ENCODE results near the gene SAMD8. TPM values are rescaled to one million over a fixed set of nuclear protein-coding genes. Genes with fewer than 3 reads are reported as not detected.
A peak's percentile ranks its signal among the peaks of the same experiment; 100 is the strongest.
"Not testable (repeated sequence)": the region's sequence is repeated elsewhere in the genome, so short reads cannot be mapped to it uniquely, and the experiment has no call there.

Gene SAMD8
- total and polyA plus RNA-seq, 3 donors from 2014 or later = 45.0 to 66.3 (median 55.3) TPM

GRCh38 chr10:75189266-75190096, 78.0 kb downstream of the SAMD8 start:
- Histone ChIP-seq H3K36me3 (ENCODE audit: low read depth, missing control alignments) (no peaks in the 10 kb centered on the region), H3K4me1 (no peaks in the 10 kb centered on the region), H3K27ac (no peak overlapping the region), H3K9me3 (no peaks in the 10 kb centered on the region), H3K27me3 (no peaks in the 10 kb centered on the region), H3K4me3 (no peak overlapping the region)
- intact Hi-C loops (cut with DNase I; ENCODE audit: low total_unique reads) = no loop called here
- 90 to 93% methylated on average over 10 to 12 of the region's 12 CpGs for WGBS, 2 donors
- no peak for DNase-seq
- TF ChIP-seq CTCF (IDR thresholded peaks at IDR 0.05) (no peak), POLR2A (IDR thresholded peaks at IDR 0.05) (no peak)

- peak overlapping the region in 1 of 2 donors; percentile 3 for H3K27ac ChIP-seq
- DNase-seq = peak; percentile 58
Observed at GRCh38 chr10:75191821-75192568, 80.5 kb downstream of the SAMD8 start.

GRCh38 chr10:75194625-75195024, 83.2 kb downstream of the SAMD8 start:
- intact Hi-C loops (cut with DNase I; ENCODE audit: low total_unique reads); H3K36me3 ChIP-seq (ENCODE audit: low read depth, missing control alignments); H3K4me1 ChIP-seq; H3K9me3 ChIP-seq; H3K27me3 ChIP-seq; H3K4me3 ChIP-seq; DNase-seq; H3K27ac ChIP-seq: not testable (repeated sequence)
- 91 to 93% methylated on average over 4 of the region's 4 CpGs for WGBS, 2 donors

More at GRCh38 chr10:75191821-75192568, 80.5 kb downstream of the SAMD8 start:
- intact Hi-C loops (cut with DNase I; ENCODE audit: low total_unique reads) = no loop called here
- no peaks in the 10 kb centered on the region for H3K27me3 ChIP-seq
- 30 to 60% methylated on average over 10 of the region's 10 CpGs for WGBS, 2 donors
- H3K9me3 ChIP-seq = no peaks in the 10 kb centered on the region
- TF ChIP-seq CTCF (IDR thresholded peaks at IDR 0.05) (peak in 1 of 3 experiments; percentile 6), POLR2A (IDR thresholded peaks at IDR 0.05) (no peak)
- H3K36me3 ChIP-seq (ENCODE audit: low read depth, missing control alignments) = no peaks in the 10 kb centered on the region
- no peaks in the 10 kb centered on the region for H3K4me1 ChIP-seq
- H3K4me3 ChIP-seq = no peak overlapping the region

GRCh38 chr10:75195035-75195763, 83.7 kb downstream of the SAMD8 start:
- WGBS, 2 donors = 86 to 95% methylated on average over 6 of the region's 6 CpGs
- Histone ChIP-seq H3K36me3 (ENCODE audit: low read depth, missing control alignments) (no peaks in the 10 kb centered on the region), H3K27me3 (no peaks in the 10 kb centered on the region), H3K27ac (no peak overlapping the region), H3K4me3 (no peak overlapping the region), H3K9me3 (no peaks in the 10 kb centered on the region), H3K4me1 (peaks cover 6% of the 10 kb centered on the region)
- no peak for TF ChIP-seq POLR2A (IDR thresholded peaks at IDR 0.05)
- TF ChIP-seq CTCF (IDR thresholded peaks at IDR 0.05) = no peak
- intact Hi-C loops (cut with DNase I; ENCODE audit: low total_unique reads) = no loop called here
- no peak for DNase-seq

- no peak for TF ChIP-seq POLR2A (IDR thresholded peaks at IDR 0.05)
- no peak for TF ChIP-seq CTCF (IDR thresholded peaks at IDR 0.05)
- no peaks in the 10 kb centered on the region for H3K9me3 ChIP-seq
- H3K27ac ChIP-seq = no peak overlapping the region
- intact Hi-C loops (cut with DNase I; ENCODE audit: low total_unique reads) = no loop called here
- WGBS, 2 donors = 68 to 84% methylated on average over 3 of the region's 3 CpGs
- H3K4me1 ChIP-seq = peaks cover 6% of the 10 kb centered on the region
- no peaks in the 10 kb centered on the region for H3K27me3 ChIP-seq
- no peaks in the 10 kb centered on the region for H3K36me3 ChIP-seq (ENCODE audit: low read depth, missing control alignments)
- no peak overlapping the region for H3K4me3 ChIP-seq
- DNase-seq = no peak
Observed at GRCh38 chr10:75197066-75197465, 85.6 kb downstream of the SAMD8 start.
